Measurements from ENCODE around the gene TEAD1.

TEAD1 gene

GRCh38 chr11:12717851-12718291 is 43.6 kb downstream of the TEAD1 start:
- Histone ChIP-seq H3K4me3 (replicated peaks; ENCODE audit: insufficient read depth, low read length) (no peak overlapping the region), H3K27ac (replicated peaks) (no peak overlapping the region), H3K27me3 (ENCODE audit: insufficient read depth, poor library complexity, severe bottlenecking) (peaks cover 24% of the 10 kb centered on the region)
- TF ChIP-seq REST (IDR thresholded peaks at IDR 0.05; ENCODE audit: insufficient replicate concordance, low read depth) (no peak), SPI1 (IDR thresholded peaks at IDR 0.05; ENCODE audit: borderline replicate concordance, low read depth) (no peak), POLR2AphosphoS5 (IDR thresholded peaks at IDR 0.05; ENCODE audit: low read depth) (no peak), CTCF (IDR thresholded peaks at IDR 0.05; ENCODE audit: insufficient read depth, low read length) (no peak), GABPA (IDR thresholded peaks at IDR 0.05; ENCODE audit: low read depth) (no peak)
- no peak for DNase-seq (ENCODE audit: low read depth in 1 of 2, low spot score in 1 of 2)

GRCh38 chr11:12719221-12719620 is 45.0 kb downstream of the TEAD1 start:
- TF ChIP-seq POLR2AphosphoS5 (IDR thresholded peaks at IDR 0.05; ENCODE audit: low read depth), result no peak
- no peak for TF ChIP-seq CTCF (IDR thresholded peaks at IDR 0.05; ENCODE audit: insufficient read depth, low read length)
- no peak for TF ChIP-seq REST (IDR thresholded peaks at IDR 0.05; ENCODE audit: insufficient replicate concordance, low read depth)
- no peak for TF ChIP-seq GABPA (IDR thresholded peaks at IDR 0.05; ENCODE audit: low read depth)
- no peak for TF ChIP-seq SPI1 (IDR thresholded peaks at IDR 0.05; ENCODE audit: borderline replicate concordance, low read depth)
- no peak overlapping the region for H3K4me3 ChIP-seq (replicated peaks; ENCODE audit: insufficient read depth, low read length)
- DNase-seq (ENCODE audit: low read depth in 1 of 2, low spot score in 1 of 2), result no peak
- H3K27me3 ChIP-seq (ENCODE audit: insufficient read depth, poor library complexity, severe bottlenecking), result peaks cover 30% of the 10 kb centered on the region
- H3K27ac ChIP-seq (replicated peaks), result no peak overlapping the region

- TF ChIP-seq POLR2AphosphoS5 (IDR thresholded peaks at IDR 0.05; ENCODE audit: low read depth) (no peak), SPI1 (IDR thresholded peaks at IDR 0.05; ENCODE audit: borderline replicate concordance, low read depth) (no peak), REST (IDR thresholded peaks at IDR 0.05; ENCODE audit: insufficient replicate concordance, low read depth) (no peak), CTCF (IDR thresholded peaks at IDR 0.05; ENCODE audit: insufficient read depth, low read length) (no peak), GABPA (IDR thresholded peaks at IDR 0.05; ENCODE audit: low read depth) (no peak)
- Histone ChIP-seq H3K27ac (replicated peaks) (no peak overlapping the region), H3K27me3 (ENCODE audit: insufficient read depth, poor library complexity, severe bottlenecking) (peaks cover 25% of the 10 kb centered on the region), H3K4me3 (replicated peaks; ENCODE audit: insufficient read depth, low read length) (no peak overlapping the region)
- no peak for DNase-seq (ENCODE audit: low read depth in 1 of 2, low spot score in 1 of 2)
Observed at GRCh38 chr11:12721816-12722604, 47.8 kb downstream of the TEAD1 start.
